ENCODE results near the gene HDAC4. TPM values are rescaled to one million over a fixed set of nuclear protein-coding genes. Genes with fewer than 3 reads are reported as not detected.

HDAC4 gene
- polyA plus RNA-seq, 1 donor (not counting 4 experiments of a cell fraction or from before 2014, with no cell fraction given), result 2.9 TPM

- DNase-seq (ENCODE audit: low read depth, low spot score) (no peak), FAIRE-seq (no peak)
- H3K9ac ChIP-seq (ENCODE audit: control insufficient read depth, extremely low read depth, insufficient read depth, low read length), result no peak overlapping the region
- no peaks in the 10 kb centered on the region for H3K9me3 ChIP-seq (ENCODE audit: control insufficient read depth, low read depth, low read length)
- no peaks in the 10 kb centered on the region for H3K9me1 ChIP-seq (ENCODE audit: control insufficient read depth, extremely low read depth, insufficient read depth, low read length)
- no peaks in the 10 kb centered on the region for H3K79me2 ChIP-seq (ENCODE audit: control insufficient read depth, insufficient read depth, low read length)
- H3K4me1 ChIP-seq (ENCODE audit: control insufficient read depth, extremely low read depth, insufficient read depth, low read length), result peaks cover 16% of the 10 kb centered on the region
- no peak overlapping the region for H2AFZ ChIP-seq (ENCODE audit: control insufficient read depth, low read length)
- H3K4me2 ChIP-seq (ENCODE audit: control insufficient read depth, extremely low read depth, insufficient read depth, low read depth, low read length), result no peak overlapping the region
- peaks cover 0 to 4% of the 10 kb centered on the region in 2 experiments for H3K36me3 ChIP-seq (ENCODE audit: control insufficient read depth in 2 of 2, extremely low read depth in 1 of 2, insufficient read depth in 2 of 2, low read length in 2 of 2)
- H3K27me3 ChIP-seq (ENCODE audit: control insufficient read depth, extremely low read depth, insufficient read depth, low read length), result no peaks in the 10 kb centered on the region
- no peak overlapping the region for H3K27ac ChIP-seq (ENCODE audit: control insufficient read depth, insufficient read depth, low read length)
- dilution Hi-C loops (cut with MboI; ENCODE audit: extremely low pct_ligation_motif_present, low sequenced_read_pairs), result no loop called here
- no peak for TF ChIP-seq CTCF (optimal IDR thresholded peaks at IDR 0.05 in 1 of 3, IDR thresholded peaks at IDR 0.05 in 1 of 3, conservative IDR thresholded peaks at IDR 0.05 in 1 of 3; ENCODE audit: extremely low read depth in 1 of 3, insufficient read depth in 2 of 3, low read length in 3 of 3)
- H3K4me3 ChIP-seq (ENCODE audit: control insufficient read depth in 2 of 3, extremely low read depth in 1 of 3, insufficient read depth in 2 of 3, low read depth in 1 of 3, low read length in 3 of 3), result no peak overlapping the region
- H4K20me1 ChIP-seq (ENCODE audit: control insufficient read depth, extremely low read depth, insufficient read depth, low read length), result no peaks in the 10 kb centered on the region
Measured at GRCh38 chr2:239101071-239101470, 299.7 kb downstream of the HDAC4 start.

GRCh38 chr2:239099474-239099873, 301.3 kb downstream of the HDAC4 start:
- H2AFZ ChIP-seq (ENCODE audit: control insufficient read depth, low read length), result no peak overlapping the region
- H3K27me3 ChIP-seq (ENCODE audit: control insufficient read depth, extremely low read depth, insufficient read depth, low read length), result no peaks in the 10 kb centered on the region
- no peaks in the 10 kb centered on the region for H3K9me3 ChIP-seq (ENCODE audit: control insufficient read depth, low read depth, low read length)
- H3K27ac ChIP-seq (ENCODE audit: control insufficient read depth, insufficient read depth, low read length), result no peak overlapping the region
- FAIRE-seq, result no peak
- H3K36me3 ChIP-seq (ENCODE audit: control insufficient read depth in 2 of 2, extremely low read depth in 1 of 2, insufficient read depth in 2 of 2, low read length in 2 of 2), result peaks cover 0 to 4% of the 10 kb centered on the region in 2 experiments
- no peaks in the 10 kb centered on the region for H4K20me1 ChIP-seq (ENCODE audit: control insufficient read depth, extremely low read depth, insufficient read depth, low read length)
- H3K4me2 ChIP-seq (ENCODE audit: control insufficient read depth, extremely low read depth, insufficient read depth, low read depth, low read length), result no peak overlapping the region
- dilution Hi-C loops (cut with MboI; ENCODE audit: extremely low pct_ligation_motif_present, low sequenced_read_pairs), result no loop called here
- no peak overlapping the region for H3K9ac ChIP-seq (ENCODE audit: control insufficient read depth, extremely low read depth, insufficient read depth, low read length)
- peaks cover 16% of the 10 kb centered on the region for H3K4me1 ChIP-seq (ENCODE audit: control insufficient read depth, extremely low read depth, insufficient read depth, low read length)
- H3K4me3 ChIP-seq (ENCODE audit: control insufficient read depth in 2 of 3, extremely low read depth in 1 of 3, insufficient read depth in 2 of 3, low read depth in 1 of 3, low read length in 3 of 3), result no peak overlapping the region
- H3K79me2 ChIP-seq (ENCODE audit: control insufficient read depth, insufficient read depth, low read length), result no peaks in the 10 kb centered on the region
- DNase-seq (ENCODE audit: low read depth, low spot score), result no peak
- TF ChIP-seq EZH2 (IDR thresholded peaks at IDR 0.05; ENCODE audit: low read length) (no peak), CTCF (optimal IDR thresholded peaks at IDR 0.05 in 1 of 3, IDR thresholded peaks at IDR 0.05 in 1 of 3, conservative IDR thresholded peaks at IDR 0.05 in 1 of 3; ENCODE audit: extremely low read depth in 1 of 3, insufficient read depth in 2 of 3, low read length in 3 of 3) (no peak)
- no peaks in the 10 kb centered on the region for H3K9me1 ChIP-seq (ENCODE audit: control insufficient read depth, extremely low read depth, insufficient read depth, low read length)
